Parietal lobe (tissue), 2 donors: Measurements from ENCODE around the gene EFNA3. TPM values are rescaled to one million over a fixed set of nuclear protein-coding genes. Genes with fewer than 3 reads are reported as not detected.

Source experiments
- small RNA-seq: library from RNA; depleted of rRNA; stranded (forward); fragments of <200 nt; gene quantifications from one replicate; pipeline ENCODE3, GENCODE V24; 2014; ENCODE audit warnings: low replicate concordance
- total RNA-seq: library from RNA; depleted of rRNA; stranded (reverse); fragments of >200 nt; gene quantifications from one replicate; pipeline ENCODE4 v1.2.3, GENCODE V29; 2014

Gene EFNA3, protein sequence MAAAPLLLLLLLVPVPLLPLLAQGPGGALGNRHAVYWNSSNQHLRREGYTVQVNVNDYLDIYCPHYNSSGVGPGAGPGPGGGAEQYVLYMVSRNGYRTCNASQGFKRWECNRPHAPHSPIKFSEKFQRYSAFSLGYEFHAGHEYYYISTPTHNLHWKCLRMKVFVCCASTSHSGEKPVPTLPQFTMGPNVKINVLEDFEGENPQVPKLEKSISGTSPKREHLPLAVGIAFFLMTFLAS
- total RNA-seq = 11.3 TPM

DNA sequence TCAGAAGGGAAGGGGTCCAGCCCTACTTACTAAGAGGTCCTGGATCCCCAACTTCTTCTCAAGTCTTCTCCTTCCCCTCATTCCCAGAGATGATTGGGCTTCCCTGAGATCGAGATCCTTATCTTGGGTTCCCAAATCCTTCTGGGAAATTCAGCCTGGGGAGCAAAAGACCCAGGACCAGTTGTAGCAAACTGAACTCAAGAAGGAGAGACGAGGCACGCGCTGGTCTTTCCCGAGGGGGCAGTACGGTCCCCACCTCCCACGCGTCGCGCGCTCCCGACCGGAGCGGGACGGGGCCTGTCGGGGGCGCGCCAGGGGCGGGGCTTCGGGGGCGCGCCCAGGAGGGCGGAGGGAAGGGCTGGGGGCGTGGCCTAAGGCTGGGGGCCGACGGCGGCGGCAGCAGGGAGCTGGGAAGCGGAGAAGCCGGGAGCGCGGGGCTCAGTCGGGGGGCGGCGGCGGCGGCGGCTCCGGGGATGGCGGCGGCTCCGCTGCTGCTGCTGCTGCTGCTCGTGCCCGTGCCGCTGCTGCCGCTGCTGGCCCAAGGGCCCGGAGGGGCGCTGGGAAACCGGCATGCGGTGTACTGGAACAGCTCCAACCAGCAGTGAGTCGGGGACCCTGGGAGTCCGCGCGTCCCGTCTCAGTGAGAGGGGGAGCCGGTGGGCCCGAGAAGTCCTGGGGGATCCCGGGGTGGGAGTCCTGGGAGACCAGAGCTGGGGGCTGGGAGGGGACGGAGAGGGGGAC, at the start of gene EFNA3:
Gene EFNA3, plus strand, starts transcription at position 369 of the 741 bp plus-strand sequence. Its CDS starts 105 bp downstream, at position 474.

DNA sequence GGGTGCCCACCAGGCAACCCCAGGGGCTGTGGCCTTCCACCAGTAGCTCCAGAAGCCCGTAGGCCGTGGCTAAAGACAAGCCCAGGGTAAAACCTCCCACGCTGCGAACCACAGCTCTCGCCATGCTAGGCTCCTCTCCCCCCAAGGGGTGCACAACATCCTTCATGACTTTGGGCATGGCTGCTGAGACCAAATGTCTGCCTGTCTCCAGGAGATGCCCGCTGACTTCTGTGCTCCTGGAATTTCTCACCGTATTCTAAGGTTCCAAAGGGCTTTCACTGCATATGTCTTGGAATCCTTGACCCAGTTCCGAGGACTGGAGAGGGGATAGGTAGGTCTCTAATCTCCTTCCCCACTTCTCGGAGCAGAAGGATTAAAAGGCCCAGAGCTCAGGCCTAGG, 45.1 kb upstream of the EFNA3 start, which contains the start of the genes DCST1 and DCST2:
Gene DCST1, plus strand, starts transcription at position 301 of the 400 bp plus-strand sequence. CDS start 213 bp downstream, outside the sequence.
Gene DCST2, minus strand, starts transcription at position 258 of the 400 bp plus-strand sequence. Its CDS starts 80 bp downstream, at position 178.

DNA sequence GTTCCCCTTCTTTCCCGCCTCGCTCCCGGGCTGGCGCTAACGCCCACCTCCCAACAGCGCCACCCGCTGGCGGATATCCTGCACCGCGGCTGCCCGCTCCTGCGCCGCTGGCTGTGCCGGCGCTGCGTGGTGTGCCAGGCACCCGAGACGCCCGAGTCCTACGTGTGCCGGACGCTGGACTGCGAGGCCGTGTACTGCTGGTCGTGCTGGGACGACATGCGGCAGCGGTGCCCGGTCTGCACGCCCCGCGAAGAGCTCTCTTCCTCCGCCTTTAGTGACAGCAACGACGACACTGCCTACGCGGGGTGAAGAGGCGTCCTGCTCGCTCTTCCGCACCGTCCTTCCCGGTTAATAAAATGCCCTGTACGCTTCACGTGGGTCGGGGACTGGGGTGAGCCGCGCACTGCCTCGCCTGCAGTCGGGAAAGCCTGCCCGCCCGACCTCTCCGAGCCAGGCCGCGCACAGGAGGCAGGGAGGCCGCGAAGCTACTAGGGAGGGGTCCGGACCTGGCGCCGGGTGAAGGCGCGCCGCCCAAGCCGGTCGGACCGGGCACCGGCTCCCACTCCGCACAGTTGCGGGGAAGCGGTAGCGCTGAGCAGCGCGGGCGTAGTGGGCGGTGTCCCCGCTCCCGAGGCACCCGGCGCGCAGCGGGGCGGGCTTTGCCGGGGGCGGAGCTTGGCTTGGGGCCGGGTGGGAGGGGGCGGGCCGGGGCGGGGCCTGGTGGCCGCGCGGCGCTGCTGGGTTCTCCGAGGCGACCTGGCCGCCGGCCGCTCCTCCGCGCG, 27.9 kb upstream of the EFNA3 start, which contains the start of gene ADAM15:
Gene ADAM15, plus strand, starts transcription at position 757 of the 782 bp plus-strand sequence. CDS start 71 bp downstream, outside the sequence.

DNA sequence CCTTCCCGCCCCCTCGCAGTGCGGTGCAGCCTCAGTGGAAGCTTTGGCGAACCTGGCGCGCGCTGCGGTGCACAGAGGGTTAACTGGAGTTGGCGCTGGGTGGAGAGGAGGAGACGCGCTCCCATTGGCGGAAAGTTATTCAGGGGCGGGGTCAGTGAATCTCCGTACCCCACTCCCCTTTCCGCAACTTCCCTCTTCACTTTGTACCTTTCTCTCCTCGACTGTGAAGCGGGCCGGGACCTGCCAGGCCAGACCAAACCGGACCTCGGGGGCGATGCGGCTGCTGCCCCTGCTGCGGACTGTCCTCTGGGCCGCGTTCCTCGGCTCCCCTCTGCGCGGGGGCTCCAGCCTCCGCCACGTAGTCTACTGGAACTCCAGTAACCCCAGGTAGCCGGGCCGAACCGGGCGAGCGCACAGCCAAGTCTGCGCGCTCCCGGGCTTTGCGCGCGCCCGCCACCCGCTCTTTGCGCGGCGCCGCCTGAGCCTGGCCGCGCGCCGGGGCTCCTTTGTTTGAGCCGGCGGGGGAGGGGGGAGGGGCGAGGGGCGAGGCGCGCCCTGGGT, 15.0 kb upstream of the EFNA3 start, which contains the start of gene EFNA4:
Gene EFNA4, plus strand, starts transcription at position 191 of the 561 bp plus-strand sequence. Its CDS starts 84 bp downstream, at position 275.

DNA sequence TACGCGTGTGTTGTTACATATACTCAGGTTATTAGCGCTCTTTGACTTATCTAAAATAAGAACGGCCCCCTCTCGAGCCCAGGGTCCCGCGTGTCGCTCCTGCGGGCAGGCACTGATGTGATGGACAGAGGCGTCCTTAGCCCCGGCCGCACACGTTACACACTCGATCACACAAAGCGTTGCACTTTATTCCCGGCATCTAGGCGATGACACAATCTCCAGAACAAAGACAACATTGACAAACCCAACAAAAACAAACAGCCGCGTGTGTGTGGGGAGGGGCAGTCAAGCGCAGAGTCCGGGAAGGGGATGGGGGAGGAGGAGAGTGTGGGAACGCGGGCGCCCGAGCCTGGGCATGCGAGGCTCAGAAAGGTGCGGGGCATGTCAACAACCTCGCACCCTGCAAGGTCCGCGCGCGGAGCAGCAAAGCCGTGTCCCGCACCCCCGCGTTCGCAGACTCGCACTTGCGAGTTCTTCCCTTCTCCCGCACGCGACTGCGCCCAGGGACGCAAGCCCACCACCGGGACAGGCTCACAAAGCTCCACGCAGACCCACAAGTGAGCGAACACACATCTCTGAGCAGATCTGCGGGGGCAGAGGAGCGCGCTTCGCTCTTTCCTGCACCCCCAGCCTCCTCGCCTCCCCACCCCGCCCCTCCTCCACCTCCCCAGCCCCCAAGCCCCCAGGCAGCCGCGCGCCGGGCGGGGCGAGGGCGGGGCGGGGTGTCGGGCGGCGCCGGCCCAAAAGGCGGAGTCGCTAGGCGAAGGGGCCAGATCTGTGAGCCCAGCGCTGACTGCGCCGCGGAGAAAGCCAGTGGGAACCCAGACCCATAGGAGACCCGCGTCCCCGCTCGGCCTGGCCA, 48.7 kb downstream of the EFNA3 start, which contains the start of gene EFNA1:
Gene EFNA1, plus strand, starts transcription at position 772 of the 862 bp plus-strand sequence. CDS start 102 bp downstream, outside the sequence.

DNA sequence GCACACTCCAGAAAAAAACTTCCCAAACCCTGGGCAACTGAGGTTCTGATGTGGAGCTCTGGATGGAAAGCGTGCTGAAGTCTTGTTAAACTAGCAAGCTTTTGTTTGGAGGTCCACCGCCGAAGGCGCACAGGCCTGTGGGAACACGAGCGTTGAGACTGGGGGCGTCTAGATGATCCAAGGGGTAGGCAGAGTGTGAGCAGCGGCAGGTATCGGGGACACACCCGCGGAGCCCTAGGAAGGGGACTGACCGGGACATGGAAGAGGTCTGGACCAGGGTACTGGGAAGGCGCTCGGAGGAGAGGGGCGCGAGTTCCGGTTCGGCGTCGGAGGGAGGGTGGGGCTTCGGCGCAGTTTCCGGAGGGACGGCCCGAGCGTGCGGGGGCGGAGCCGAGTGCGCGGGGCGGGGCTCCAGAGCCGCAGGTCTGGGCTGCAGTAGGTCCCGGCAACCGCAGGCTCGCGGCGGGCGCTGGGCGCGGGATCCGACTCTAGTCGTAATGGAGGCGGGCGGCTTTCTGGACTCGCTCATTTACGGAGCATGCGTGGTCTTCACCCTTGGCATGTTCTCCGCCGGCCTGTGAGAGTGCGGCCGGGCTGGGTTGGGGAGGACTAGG, 56.9 kb downstream of the EFNA3 start, which contains the start of gene SLC50A1:
Gene SLC50A1, plus strand, starts transcription at position 438 of the 614 bp plus-strand sequence. Its CDS starts 60 bp downstream, at position 498.

Small RNAs within 50 kb of the gene (small RNA-seq; reads per million reads assigned to genes)
- not detected for gene RF00019

Other genes with a start within 250 kb of the EFNA3 start
- gene KCNN3, start 208.6 kb upstream of the EFNA3 start, total RNA-seq = 13.1 TPM
- 15.0 TPM for gene PMVK, start 142.1 kb upstream of the EFNA3 start, total RNA-seq
- gene PBXIP1, start 122.7 kb upstream of the EFNA3 start, total RNA-seq = 20.0 TPM
- 15.0 TPM for gene PYGO2, start 117.1 kb upstream of the EFNA3 start, total RNA-seq
- gene SHC1, start 108.1 kb upstream of the EFNA3 start, total RNA-seq = 8.8 TPM
- 15.0 TPM for gene CKS1B, start 104.2 kb upstream of the EFNA3 start, total RNA-seq
- gene FLAD1, start 95.5 kb upstream of the EFNA3 start, total RNA-seq = 23.8 TPM
- 2.5 TPM for gene LENEP, start 85.3 kb upstream of the EFNA3 start, total RNA-seq
- 0.94 TPM for gene ZBTB7B, start 76.0 kb upstream of the EFNA3 start, total RNA-seq
- gene DCST2, start 45.1 kb upstream of the EFNA3 start, total RNA-seq = not detected
- not detected for gene DCST1, start 45.0 kb upstream of the EFNA3 start, total RNA-seq
- gene ADAM15, start 27.5 kb upstream of the EFNA3 start, total RNA-seq = 27.9 TPM
- gene EFNA4, start 15.1 kb upstream of the EFNA3 start, total RNA-seq = 0.63 TPM
- gene EFNA1, start 49.0 kb downstream of the EFNA3 start, total RNA-seq = 5.6 TPM
- gene SLC50A1, start 57.0 kb downstream of the EFNA3 start, total RNA-seq = 7.5 TPM
- gene DPM3, start 61.7 kb downstream of the EFNA3 start, total RNA-seq = 12.5 TPM
- 37.2 TPM for gene KRTCAP2, start 94.5 kb downstream of the EFNA3 start, total RNA-seq
- gene TRIM46, start 95.0 kb downstream of the EFNA3 start, total RNA-seq = 36.3 TPM
- gene THBS3, start 129.1 kb downstream of the EFNA3 start, total RNA-seq = 17.2 TPM
- gene MTX1, start 129.9 kb downstream of the EFNA3 start, total RNA-seq = 16.6 TPM
- gene ENTREP3, start 176.6 kb downstream of the EFNA3 start, total RNA-seq = 8.8 TPM
- gene SCAMP3, start 183.5 kb downstream of the EFNA3 start, total RNA-seq = 22.8 TPM
- gene CLK2, start 194.7 kb downstream of the EFNA3 start, total RNA-seq = 46.3 TPM
- 27.2 TPM for gene HCN3, start 198.6 kb downstream of the EFNA3 start, total RNA-seq
- not detected for gene PKLR, start 222.6 kb downstream of the EFNA3 start, total RNA-seq
- 119 TPM for gene FDPS, start 230.0 kb downstream of the EFNA3 start, total RNA-seq
- gene RUSC1, start 242.1 kb downstream of the EFNA3 start, total RNA-seq = 62.6 TPM